DMS79 treated with DMSO at 0.1 percent for 48 hours (cell line): ENCODE data around the gene CCDC27.
"Not testable (repeated sequence)": the region's sequence is repeated elsewhere in the genome, so short reads cannot be mapped to it uniquely, and the experiment has no call there.

Experiments used
- DNase-seq: peaks from one replicate; lab custom pipeline; 2025; lab: John Stamatoyannopoulos, UW

Gene CCDC27

DNA sequence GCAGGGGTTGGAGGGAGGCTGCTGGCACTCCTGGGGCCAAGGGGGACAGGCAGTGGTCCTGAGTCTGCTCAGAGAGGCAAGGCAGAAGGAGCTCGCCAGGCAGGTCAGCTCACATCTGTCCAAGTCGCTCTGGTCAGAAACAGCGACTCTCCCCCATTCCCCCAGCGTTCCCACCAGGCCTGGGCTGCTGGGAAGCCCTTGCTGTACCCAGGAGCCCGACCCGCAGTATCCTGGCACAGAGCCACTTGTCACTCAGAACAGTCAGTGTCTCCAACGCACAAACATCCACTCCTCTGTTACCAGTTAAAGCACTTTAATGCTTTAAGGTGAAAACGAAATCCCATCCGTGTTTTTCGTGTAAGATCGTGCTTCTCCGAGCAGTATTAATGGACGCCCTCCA is 16.6 kb upstream of the CCDC27 start:
- DNase-seq: no peak

DNA sequence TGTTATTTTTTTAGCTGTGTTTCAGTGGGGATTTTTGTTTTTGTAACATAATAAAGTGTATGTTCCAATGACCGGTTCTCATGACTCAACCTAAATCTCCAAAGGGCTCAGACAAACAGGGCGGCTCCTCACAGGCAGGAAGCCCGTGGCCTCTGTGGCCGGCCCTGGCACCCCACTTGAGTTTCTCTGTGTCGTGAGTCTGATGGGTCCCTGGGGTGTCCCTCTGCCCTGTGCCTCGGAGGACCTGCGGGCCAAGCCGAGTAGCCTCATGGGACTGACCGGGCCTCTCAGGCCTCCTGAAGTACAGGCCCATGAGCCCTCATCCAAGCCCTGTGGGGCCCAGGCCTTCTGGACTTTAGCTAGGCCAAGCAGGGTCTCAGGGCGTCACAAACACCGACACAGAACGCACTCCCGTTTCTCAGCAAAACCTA is 16.1 kb upstream of the CCDC27 start:
- DNase-seq: no peak

DNA sequence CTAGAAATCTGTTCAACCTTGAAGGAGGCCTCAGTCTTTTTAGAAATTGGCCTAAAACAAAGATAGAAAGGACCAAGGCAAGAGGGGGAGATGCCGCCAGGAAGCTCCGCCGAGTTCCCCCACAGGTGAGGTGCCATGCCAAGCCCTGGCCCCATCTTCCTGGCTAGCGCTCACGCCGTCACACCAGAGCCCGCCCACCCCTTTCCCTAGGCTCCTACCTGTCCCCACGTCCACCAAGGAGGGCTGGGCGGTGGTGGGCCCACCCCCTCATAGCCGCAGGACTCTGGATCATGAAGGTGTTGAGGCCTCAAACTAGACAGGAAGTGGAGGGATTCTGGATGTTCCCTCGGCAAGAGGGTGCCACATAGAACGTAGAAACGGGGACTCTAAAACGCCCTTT is 15.5 kb upstream of the CCDC27 start:
- DNase-seq: no peak

DNA sequence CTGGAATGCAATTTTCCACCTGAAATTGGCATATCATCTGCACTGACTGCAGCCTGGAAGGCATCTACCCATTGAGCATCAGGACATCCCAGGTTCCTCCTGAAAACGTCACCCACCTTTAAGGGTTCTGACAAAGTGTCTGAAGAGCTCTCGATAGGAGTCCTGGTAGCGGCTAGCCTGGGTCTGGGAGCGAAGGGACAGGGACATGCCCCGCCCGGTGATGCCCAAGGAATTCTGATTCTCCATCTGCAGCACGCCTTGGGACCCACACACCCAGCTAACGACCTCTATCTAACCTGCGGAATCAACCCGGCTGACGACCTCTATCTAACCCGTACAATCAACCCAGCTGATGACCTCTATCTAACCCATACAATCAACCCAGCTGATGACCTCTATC is 13.3 kb upstream of the CCDC27 start:
- DNase-seq: no peak

DNA sequence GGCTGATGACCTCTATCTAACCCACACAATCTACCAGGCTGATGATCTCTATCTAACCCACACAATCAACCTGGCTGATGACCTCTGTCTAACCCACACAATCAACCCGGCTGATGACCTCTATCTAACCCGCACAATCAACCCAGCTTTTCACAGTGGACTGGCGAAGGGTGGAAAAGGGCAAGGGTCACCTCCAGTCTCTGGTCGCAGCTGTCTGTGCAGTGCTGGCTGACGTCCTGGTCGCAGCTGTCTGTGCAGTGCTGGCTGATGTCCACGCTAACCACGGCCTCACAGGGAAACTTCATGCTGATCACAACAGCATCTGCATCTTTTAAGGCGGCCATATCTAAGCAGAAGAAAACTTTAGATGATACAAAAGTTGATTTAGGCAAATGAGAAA is 12.2 kb upstream of the CCDC27 start:
- DNase-seq: no peak

DNA sequence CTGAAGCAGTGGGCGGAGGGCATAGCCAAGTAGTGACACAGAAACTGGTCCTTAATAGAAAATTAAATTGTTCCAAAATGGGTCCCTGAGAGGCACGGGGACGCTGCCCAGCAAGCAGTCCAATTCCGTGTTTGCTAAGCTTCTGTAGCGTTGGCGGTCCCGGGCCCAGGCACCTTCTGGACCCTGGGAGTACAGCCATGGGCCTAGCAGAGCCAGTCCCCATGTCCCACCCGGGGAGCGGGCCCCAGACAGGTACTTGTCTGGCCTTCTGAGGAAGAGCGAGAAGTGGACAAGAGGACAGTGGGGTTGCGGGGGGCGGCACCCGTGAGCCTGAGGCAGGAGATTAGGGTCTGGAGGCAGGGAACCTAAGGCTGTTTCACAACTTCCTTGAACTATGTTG is 11.5 kb upstream of the CCDC27 start:
- no peak for DNase-seq

DNA sequence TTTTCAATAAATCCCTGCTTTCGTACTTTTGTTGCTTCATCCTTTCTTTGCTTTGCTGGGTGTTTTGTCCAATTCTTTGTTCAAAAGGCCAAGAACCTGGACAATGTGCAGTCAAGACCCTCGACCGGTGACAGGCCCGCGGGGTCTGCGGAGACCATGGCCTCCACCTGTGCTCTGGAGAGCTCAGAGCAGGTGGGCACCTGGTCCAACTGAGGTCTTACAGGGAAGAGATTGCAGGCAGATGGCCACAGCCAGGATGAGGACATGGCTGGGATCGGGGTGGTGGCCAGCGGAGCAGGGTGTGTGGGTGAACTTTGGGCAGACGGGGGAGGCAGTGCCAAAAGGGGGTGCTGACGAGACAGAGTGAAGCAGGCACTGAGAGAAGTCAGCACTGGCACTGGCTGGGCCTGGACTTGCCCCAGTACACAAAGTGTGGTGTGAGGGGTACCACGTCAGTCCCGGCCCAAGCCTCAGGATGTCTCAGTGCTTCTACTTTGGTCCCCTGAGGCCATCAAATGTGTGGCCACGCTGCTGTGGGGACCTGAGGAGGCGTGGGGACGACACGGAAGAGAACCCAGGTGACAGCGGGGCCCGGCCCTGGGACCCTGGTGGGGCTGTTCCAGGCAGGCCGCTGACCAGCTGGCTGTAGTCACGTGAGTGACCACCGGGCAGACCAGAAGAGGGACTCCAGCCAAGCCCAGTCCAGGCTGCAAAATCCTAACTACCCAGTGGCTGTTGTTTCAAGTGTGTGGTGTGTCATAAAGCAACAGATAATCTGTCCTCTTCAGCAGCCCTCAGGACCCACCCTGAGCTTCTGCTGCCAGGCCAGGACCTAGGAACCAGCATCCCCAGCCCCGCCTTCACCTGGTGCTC is 10.4 kb upstream of the CCDC27 start:
- DNase-seq: no peak

DNA sequence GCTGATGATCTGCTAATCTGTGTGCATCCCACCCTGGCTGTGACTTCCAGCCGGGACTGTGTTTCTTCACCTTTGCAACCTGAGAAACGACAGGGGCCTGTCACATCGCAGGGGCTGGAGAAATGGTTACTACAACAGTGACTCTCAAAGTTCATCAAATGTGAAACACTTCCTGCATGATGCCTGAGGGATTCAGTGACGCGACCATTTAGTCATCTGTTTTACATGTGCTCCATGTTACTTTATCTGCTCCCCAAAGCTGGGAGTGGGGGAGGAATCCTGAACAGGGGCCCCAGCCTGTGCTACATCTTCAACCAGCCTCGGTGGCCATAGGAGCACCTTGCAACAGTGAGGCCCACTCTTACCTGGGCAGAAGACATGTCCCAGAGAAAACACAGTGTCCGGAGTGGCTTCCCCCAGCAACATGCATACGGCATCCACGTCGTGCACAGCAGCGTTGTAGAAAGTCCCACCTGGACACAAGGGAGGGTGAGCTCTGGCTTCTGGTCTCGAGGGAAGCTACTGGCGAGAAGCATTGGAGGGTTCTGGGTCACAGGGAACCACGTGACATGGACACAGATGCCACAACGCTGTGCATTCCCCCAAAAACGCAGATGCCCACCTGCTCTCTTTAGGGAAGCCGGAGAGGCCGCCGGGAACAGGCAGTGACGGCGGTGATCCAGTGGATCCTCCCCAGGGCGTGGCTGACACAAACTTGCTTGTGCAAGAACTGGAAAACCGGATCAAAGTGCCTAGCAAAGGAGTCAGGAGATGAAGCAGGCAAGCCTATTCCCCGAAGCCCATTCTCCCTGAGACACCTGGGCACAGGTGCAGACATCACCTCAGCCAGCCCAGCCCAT is 9.6 kb upstream of the CCDC27 start:
- DNase-seq: no peak

DNA sequence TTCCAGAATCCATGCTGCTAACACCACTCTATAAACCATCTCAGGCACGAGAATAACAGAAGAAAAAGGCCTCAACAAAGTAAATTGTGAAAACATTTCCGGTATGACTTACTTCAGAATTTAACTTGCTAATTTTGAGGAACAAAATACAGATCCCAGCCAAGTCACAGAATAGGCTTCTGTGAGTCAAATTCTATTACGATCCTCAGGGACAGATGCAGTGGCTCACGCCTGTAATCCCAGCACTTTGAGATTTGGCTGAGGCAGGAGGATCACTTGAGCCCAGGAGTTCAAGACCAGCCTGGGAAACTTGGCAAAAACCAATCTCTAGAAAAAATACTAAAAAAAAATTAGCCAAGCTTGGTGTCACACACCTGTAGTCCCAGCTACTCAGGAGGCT is 8.8 kb upstream of the CCDC27 start:
- DNase-seq: no peak

DNA sequence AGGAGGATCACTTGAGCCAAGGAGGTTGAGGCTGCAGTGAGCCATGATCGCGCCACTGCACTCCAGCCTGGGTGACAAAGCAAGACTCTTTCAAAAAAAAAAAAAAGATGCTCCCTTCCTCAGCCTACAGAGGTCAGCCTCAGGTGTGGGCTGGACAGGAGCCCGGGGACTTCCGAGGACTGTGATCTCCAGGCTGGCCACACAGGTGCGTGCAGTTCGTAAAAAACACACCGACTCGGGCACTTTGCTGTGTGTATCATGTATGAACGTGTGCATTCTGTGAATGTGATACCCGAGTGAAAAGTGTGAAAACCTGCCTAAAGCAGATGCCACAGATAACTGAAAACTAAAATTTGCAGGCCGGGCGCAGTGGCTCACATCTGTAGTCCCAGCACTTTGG is 8.4 kb upstream of the CCDC27 start:
- no peak for DNase-seq

DNA sequence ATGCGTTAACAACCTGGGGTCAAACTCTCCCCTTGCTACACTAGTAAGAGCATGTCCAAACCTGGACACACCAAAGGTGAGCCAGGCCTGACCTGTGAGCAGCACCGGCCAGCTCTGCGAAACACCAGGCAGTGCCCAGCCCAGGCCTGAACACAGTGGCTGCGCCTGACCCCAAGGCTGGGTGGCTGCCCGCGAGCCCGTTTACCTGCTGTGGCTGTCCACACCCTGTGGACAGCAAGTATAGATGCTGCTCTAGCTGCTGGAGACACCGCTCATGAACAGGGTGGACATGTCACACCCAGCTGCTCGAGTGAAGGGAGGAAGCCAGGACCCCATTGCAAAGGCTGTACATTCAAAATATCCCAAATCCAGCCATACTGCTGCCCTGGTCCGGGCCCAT is 7.6 kb upstream of the CCDC27 start:
- no peak for DNase-seq

DNA sequence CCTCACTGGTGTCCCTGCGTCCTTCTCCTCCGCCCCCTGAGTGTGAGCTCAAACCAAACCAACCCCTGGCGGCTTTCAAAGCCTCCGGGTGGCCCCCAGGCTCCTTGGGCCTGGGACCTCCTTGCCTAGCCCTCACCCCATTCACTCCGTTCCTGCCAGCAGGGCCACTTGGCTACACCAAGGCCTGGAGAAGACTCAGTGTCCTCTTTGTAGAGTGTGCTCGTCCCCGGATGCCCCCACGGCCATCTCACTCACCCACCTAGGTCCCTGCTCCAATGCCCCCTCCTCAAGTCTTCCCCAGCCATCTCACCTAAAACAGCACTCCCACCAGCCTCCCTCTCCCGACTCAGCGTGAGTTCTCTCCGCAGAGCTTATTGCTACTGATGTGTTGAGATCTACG is 7.2 kb upstream of the CCDC27 start:
- no peak for DNase-seq

DNA sequence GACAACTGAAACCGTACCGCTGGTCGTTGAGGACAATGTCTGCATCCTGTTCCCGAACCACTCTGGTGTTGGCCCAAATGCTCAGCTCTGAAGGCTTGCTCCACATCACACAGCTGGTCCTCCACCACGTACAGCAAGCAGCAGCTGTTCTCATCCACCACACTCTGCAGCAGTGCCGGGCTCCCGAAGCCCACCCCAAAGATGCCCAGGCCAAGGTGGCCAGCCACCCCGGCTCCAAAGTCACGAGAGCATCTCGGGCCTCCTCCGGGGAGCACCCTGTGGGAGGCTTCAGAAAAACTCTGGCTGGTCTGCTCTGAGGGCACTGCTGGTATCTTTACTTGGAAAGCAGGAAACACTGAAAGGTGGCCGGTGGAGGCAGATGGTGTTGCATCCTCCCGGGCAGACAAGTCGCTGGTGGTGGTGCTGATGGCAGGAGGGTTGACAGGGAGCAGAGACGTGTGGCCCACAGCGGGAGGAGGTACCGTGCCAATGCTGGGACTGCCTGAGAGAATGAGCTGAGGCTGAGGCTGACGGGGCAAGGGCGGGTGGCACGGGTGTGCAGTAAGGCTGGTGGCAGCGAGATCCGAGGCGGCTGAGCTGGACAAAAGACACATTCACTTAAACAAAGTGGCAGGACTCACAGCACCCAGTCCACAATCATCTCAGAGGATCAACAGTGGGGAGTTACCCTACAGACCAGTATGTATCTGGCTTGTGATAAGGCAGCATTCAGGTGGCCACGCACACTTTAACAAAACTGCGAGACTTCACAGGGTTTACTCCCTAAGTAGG is 6.5 kb upstream of the CCDC27 start:
- DNase-seq: no peak

DNA sequence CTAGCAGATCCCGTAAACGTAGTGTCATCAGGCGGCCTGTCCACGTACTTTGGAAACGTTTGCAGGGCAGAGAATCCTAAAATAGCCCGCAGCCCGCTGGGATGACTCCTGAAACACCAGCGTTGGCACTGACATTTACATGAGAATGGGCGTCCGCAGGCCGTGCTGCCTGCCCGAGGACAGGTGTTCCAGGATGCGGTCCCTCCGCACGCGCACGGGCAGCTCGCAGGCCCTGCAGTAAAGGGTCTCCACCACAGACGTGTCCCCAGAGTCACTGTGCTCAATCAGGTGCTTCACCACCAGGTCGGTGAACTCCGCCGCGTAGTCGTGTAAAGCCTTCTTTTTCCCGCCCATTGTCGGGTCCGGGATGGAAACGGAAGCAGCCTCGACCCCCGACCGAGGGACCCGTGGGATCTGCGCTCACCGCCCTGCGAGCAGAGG is 5.8 kb upstream of the CCDC27 start:
- peak; percentile 6 for DNase-seq

DNA sequence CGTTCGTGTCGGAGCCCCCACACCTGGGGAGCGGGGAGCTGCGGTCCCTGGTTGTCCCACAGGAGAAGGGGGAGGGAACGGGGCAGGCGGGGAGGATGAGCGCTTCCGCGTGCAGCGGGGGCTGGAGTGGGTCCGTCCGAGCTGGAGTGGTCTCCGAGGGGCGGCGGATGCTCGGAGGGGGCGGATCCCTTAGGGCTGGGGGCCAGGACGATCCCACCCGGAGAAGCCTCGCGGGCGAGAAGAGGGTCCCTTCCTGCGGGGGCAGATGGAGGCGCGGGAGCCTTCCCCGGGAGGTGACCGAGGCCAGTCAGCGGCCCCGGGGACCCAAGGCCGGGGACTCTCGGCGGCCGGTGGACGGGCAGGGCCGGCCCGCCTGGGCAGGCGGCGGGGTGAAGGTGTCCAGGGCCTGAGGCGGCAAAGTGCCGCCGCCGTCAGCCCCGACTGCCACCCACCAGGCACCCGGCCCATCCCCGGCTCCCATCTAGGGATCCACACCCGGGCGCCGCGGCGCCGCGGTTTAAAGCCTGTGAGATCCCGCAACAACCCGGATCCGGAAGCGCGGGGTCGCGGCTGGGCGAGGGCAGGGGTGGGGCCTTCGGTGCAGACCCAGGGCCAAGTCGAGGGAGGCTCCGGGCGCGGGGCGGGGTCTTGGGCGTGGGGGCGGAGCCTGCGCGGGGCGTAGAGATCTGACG is 5.3 kb upstream of the CCDC27 start:
- peak; percentile 89 for DNase-seq

DNA sequence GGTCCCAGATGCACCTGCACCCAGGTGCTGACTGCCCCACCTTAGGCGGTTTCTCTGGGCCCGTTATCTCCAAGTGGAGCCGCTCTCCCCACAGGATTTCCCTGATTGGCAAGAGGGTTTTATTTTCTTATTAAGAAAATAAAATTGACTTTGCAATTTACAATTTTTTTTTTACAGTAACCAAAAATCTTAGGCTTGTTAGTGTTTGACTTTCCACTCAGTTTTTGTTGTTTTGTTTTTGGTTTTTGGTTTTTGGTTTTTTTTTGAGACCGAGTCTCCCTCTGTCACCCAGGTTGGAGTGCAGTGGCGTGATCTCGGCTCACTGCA is 4.8 kb upstream of the CCDC27 start:
- no peak for DNase-seq

DNA sequence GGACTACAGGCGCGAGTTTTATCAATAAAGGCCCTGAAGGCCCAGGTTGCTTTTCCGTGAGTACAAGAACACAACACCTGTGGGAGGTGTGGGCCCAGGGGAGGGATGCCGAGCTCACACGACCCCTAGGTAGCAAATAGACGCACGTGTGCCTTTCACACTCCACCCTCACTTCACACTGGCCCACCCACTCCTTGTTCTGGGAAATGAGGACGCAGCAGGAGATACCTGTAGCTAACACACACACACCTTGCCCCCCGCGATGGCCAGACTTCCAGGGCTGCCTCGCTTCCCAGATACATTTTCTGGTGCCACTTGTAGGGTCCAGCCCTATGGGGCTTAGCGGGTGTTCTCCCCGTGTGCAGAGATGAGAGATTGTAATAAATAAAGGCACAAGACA is 4.3 kb upstream of the CCDC27 start:
- no peak for DNase-seq

DNA sequence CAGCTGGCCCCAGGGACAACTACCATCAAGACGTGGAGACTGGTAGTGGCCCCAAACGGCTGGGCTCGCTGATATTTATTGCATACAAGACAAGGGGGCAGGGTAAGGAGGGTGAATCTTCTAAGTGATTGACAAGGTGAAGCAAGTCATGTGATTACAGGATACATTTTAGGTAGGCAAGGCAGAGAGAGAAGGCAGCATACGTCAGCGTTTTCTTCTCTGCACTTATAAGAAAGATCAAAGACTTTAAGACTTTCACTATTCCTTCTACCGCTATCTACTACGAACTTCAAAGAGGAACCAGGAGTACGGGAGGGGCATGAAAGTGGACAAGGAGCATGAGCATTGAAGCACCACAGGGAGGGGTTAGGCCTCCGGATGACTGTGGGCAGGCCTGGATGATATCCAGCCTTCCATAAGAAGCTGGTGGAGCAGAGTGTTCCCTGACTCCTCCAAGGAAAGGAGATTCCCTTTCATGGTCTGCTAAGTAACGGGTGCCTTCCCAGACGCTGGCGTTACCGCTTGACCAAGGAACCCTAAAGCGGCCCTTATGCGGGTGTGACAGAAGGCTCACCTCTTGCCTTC is 3.8 kb upstream of the CCDC27 start:
- not testable (repeated sequence) for DNase-seq

DNA sequence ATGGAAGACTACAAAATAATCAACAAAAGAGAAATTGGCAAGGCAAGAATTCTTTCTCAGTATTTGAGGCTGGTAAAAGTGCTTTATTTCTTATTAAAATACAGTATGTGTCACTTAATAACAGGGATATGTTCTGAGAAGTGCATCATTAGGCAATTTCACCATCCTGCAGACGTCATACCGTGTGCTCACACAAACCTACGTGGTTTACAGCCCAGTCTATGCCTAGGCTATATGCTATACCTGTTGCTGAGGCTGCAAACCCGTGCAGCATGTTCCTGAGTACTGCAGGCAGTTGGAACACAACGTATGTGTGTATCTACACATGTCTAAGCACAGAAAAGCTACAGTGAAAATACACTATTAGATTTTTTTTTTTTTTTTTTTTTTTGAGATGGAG is 2.7 kb upstream of the CCDC27 start:
- no peak for DNase-seq

DNA sequence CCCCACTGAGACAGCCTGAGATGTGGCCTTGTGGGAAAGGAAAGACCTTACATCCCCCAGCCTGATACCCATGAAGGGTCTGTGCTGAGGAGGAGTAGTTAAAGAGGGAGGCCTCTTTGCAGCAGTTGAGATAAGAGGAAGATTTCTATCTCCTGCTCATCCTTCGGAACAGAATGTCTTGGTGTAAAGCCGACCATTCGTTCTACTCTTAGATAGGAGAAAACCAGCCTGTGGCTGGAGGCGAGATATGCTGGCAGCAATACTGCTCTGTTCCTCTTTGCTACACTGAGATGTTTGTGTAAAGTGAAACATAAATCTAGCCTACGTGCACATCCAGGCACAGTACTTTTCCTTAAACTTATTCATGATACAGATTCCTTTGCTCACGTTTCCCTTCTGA is 1.5 kb upstream of the CCDC27 start:
- no peak for DNase-seq

DNA sequence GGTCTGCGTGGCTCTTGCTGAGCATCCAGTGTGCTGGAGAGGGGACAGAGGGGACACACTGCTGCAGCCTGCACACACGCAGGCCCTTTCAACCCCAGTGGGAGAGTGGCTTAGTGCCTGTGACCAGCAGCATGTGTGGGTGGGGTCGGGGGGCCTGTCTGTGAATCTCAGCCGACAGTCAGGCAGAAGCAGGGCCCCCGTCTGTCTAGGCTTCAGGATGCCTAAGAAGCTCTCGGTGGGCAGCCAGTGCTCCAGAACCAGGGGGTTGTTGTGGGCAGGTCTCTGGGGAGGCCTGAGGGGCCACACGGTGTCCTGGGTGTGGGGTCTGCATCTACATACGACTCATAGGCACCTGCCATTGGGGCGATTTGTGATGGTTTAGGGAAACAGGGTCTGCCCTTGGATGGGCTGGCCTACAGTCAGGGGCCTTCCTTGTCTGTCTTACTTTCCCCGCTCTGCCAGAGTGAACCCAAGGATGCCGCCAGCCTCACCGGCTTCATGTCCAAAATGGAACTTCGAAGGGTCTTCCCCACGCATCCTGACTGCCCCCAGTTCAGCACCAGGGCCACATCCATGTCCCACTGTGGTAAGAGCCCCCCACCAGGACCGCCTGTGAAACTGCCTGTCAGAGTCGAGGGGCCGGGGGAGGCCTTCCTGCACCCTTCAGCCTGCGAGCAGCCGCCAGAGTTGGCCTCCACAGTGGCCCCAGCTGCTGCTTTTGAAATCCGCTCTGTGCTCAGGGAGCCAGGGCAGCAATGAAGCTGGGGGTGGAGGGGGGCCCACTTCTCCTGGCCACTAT is 1.6 kb downstream of the CCDC27 start:
- no peak for DNase-seq
